Tibial nerve (tissue), 4 donors: ENCODE results near the gene LRRC14B. TPM values are rescaled to one million over a fixed set of nuclear protein-coding genes. Genes with fewer than 3 reads are reported as not detected.
"Not testable (repeated sequence)": the region's sequence is repeated elsewhere in the genome, so short reads cannot be mapped to it uniquely, and the experiment has no call there.

Source experiments
- DNase-seq, 2 donors: peaks; one replicate each; pipeline ENCODE4 v3.0.0-alpha.2; 2019; ENCODE audit warnings: low spot score in 2 of 2
- H3K27ac ChIP-seq, 4 donors: fragments of 200-600 bp; sonication (generic) in 3 of 4; one replicate each; pipeline ENCODE4 v1.5.1; 2017 to 2019; ENCODE audit warnings: mild to moderate bottlenecking in 1 of 4
- H3K27me3 ChIP-seq, 2 donors: fragments of 200-600 bp; sonication (generic) in 1 of 2; one replicate each; pipeline versions ENCODE4 v1.5.1 to v1.6.0; 2017 to 2019
- H3K36me3 ChIP-seq, 3 donors: fragments of 200-600 bp; sonication (generic); one replicate each; pipeline ENCODE4 v1.5.1; 2018 to 2019
- H3K4me1 ChIP-seq, 4 donors: fragments of 200-600 bp; sonication (generic) in 3 of 4; one replicate each; pipeline ENCODE4 v1.5.1; 2017 to 2019
- H3K4me3 ChIP-seq, 4 donors: fragments of 200-600 bp; sonication (generic) in 3 of 4; one replicate each; pipeline ENCODE4 v1.5.1; 2017 to 2019; ENCODE audit warnings: mild to moderate bottlenecking in 1 of 4, moderate library complexity in 1 of 4
- H3K9me3 ChIP-seq, 4 donors: fragments of 200-600 bp; sonication (generic) in 3 of 4; one replicate each; pipeline ENCODE4 v1.5.1; 2017 to 2019
- CTCF ChIP-seq, 5 experiments: fragments of 200-600 bp in 3 of 5; fragments of 450-650 bp in 2 of 5; sonication (generic) in 3 of 5; IDR thresholded peaks; one replicate each; pipeline ENCODE4 v1.5.1; 2016 to 2019; ENCODE audit warnings: antibody characterized with exemption in 5 of 5, mild to moderate bottlenecking in 3 of 5, moderate library complexity in 2 of 5
- EP300 ChIP-seq, 2 donors: sonication (generic); formaldehyde crosslinking; IDR thresholded peaks; one replicate each; pipeline ENCODE4 v1.6.1; 2017; ENCODE audit warnings: antibody characterized with exemption in 2 of 2, mild to moderate bottlenecking in 1 of 2
- POLR2A ChIP-seq, 2 donors: fragments of 450-650 bp; IDR thresholded peaks; one replicate each; pipeline ENCODE4 v1.6.1; 2017; ENCODE audit warnings: antibody characterized with exemption in 2 of 2, mild to moderate bottlenecking in 2 of 2, moderate library complexity in 2 of 2
- WGBS, 2 donors: methylation state at CpG; one replicate each; pipeline ENCODE4 v1.1.5; 2018; 5-methylcytosine and 5-hydroxymethylcytosine counted together
- total RNA-seq, 4 donors: library from RNA; depleted of rRNA; stranded (reverse); fragments of >200 nt; gene quantifications; one replicate each; pipeline ENCODE4 v1.1.0, GENCODE V29; 2016

LRRC14B gene
- total RNA-seq, 4 donors from 2014 or later = not detected

- Histone ChIP-seq H3K27ac (peak overlapping the region; percentile 69 to 97 (median 90)), H3K36me3 (peaks cover 0 to 14% (median 0%) of the 10 kb centered on the region in 3 donors), H3K9me3 (no peaks in the 10 kb centered on the region), H3K4me3 (peak overlapping the region; percentile 89 to 99 (median 94)), H3K27me3 (no peaks in the 10 kb centered on the region), H3K4me1 (peaks cover 0 to 71% (median 18%) of the 10 kb centered on the region in 4 donors)
- WGBS, 2 donors = 1% methylated on average over 29 to 30 of the region's 73 CpGs
- TF ChIP-seq CTCF (IDR thresholded peaks at IDR 0.05) (no peak), POLR2A (IDR thresholded peaks at IDR 0.05) (no peak), EP300 (IDR thresholded peaks at IDR 0.05) (no peak)
- DNase-seq = no peak
These were observed 27.4 kb downstream of the LRRC14B start for GRCh38 chr5:218457-219291.

- H3K36me3 ChIP-seq = peaks cover 0 to 13% (median 2%) of the 10 kb centered on the region in 3 donors
- DNase-seq = peak in 1 of 2 donors; percentile 10
- peak overlapping the region; percentile 89 to 99 (median 94) for H3K4me3 ChIP-seq
- TF ChIP-seq POLR2A (IDR thresholded peaks at IDR 0.05) = no peak
- TF ChIP-seq CTCF (IDR thresholded peaks at IDR 0.05) = no peak
- TF ChIP-seq EP300 (IDR thresholded peaks at IDR 0.05) = no peak
- peak overlapping the region; percentile 69 to 97 (median 90) for H3K27ac ChIP-seq
- H3K4me1 ChIP-seq = peaks cover 0 to 71% (median 18%) of the 10 kb centered on the region in 4 donors
- WGBS, 2 donors = 16 to 21% methylated on average over 9 of the region's 9 CpGs
- H3K27me3 ChIP-seq = no peaks in the 10 kb centered on the region
- H3K9me3 ChIP-seq = no peaks in the 10 kb centered on the region
These were observed 28.2 kb downstream of the LRRC14B start for GRCh38 chr5:219460-219863.

- no peak for DNase-seq
- WGBS, 2 donors = 38 to 40% methylated on average over 4 of the region's 4 CpGs
- Histone ChIP-seq H3K4me3 (peak overlapping the region; percentile 89 to 99 (median 94)), H3K27ac (peak overlapping the region in 2 of 4 donors; percentile 87 to 97), H3K4me1 (peaks cover 0 to 66% (median 18%) of the 10 kb centered on the region in 4 donors), H3K36me3 (peaks cover 0 to 13% (median 8%) of the 10 kb centered on the region in 3 donors), H3K27me3 (no peaks in the 10 kb centered on the region), H3K9me3 (no peaks in the 10 kb centered on the region)
- TF ChIP-seq EP300 (IDR thresholded peaks at IDR 0.05) (no peak), POLR2A (IDR thresholded peaks at IDR 0.05) (no peak), CTCF (IDR thresholded peaks at IDR 0.05) (no peak)
These were observed 28.7 kb downstream of the LRRC14B start for GRCh38 chr5:219991-220390.

- H3K27me3 ChIP-seq, DNase-seq, H3K4me3 ChIP-seq, H3K27ac ChIP-seq, H3K9me3 ChIP-seq: not testable (repeated sequence)
- 62% methylated on average over 6 of the region's 6 CpGs for WGBS, 2 donors
- Histone ChIP-seq H3K36me3 (peaks cover 0 to 44% (median 29%) of the 10 kb centered on the region in 3 donors), H3K4me1 (peaks cover 0 to 49% (median 18%) of the 10 kb centered on the region in 4 donors)
These were observed 31.8 kb downstream of the LRRC14B start for GRCh38 chr5:222951-223715.

- Histone ChIP-seq H3K27me3 (no peaks in the 10 kb centered on the region), H3K4me3 (no peak overlapping the region), H3K36me3 (peaks cover 0 to 50% (median 33%) of the 10 kb centered on the region in 3 donors), H3K27ac (no peak overlapping the region), H3K4me1 (peaks cover 0 to 49% (median 18%) of the 10 kb centered on the region in 4 donors), H3K9me3 (no peaks in the 10 kb centered on the region)
- no peak for DNase-seq
- TF ChIP-seq EP300 (IDR thresholded peaks at IDR 0.05) (no peak), POLR2A (IDR thresholded peaks at IDR 0.05) (no peak), CTCF (IDR thresholded peaks at IDR 0.05) (no peak)
- 82% methylated on average over 6 of the region's 6 CpGs for WGBS, 2 donors
These were observed 32.5 kb downstream of the LRRC14B start for GRCh38 chr5:223791-224190.
